ENCODE results near the gene ATP6V1E1.
"Not testable (repeated sequence)": the region's sequence is repeated elsewhere in the genome, so short reads cannot be mapped to it uniquely, and the experiment has no call there.

Gene ATP6V1E1

GRCh38 chr22:17581056-17581455, 47.5 kb downstream of the ATP6V1E1 start:
- DNase-seq (ENCODE audit: low spot score): no peak

DNA sequence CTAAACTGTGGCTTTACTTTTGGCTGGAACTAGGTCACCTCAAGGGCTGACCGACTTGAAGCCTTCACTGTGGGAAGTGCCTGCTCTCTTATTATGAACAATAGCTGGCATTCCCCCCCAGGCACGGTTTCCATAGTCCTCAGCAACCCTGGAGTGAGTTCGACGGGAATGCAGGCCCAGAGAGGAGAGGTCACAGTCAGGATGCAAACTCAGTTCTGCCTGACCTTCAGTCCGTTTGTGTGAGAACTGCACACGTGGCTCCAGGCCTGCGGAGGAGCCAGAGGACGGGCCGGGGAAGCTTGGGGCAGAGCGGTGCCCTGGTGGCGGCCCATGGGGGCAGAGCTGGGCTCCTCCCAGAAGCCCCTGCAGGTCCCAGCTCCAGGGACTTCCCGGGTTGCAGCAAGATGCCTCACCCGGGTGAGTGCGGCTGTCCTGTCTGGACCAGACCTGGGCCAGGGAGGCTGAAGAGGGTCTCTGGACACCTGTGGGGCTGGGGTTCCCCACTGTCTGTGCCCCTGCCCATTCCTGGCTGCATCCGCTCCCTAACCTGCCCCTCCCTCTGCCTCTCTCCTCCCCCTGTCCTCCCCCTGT, 48.0 kb downstream of the ATP6V1E1 start:
- DNase-seq (ENCODE audit: low spot score): no peak

DNA sequence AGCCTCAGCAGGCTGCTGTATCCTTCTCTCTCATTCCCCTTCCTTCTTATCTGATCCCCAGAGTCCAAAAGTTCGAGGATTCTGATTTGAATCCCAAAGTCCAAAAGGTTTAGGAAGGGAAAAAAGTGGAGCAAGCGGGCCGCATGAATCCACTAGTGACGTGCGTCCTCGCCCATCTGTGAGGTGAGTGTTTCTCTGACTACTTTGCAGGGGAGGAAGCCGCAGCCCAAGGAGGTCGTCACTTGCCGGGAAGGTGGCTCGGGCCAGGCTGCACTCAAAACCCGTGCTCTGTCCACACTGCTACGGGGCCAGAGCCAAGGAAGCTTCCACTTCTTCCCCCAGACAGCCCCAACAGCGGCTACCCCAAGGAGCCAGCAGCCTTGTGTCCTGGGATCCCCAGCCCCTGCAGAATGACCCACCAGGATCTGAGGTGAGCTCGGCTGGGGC, 49.0 kb downstream of the ATP6V1E1 start:
- DNase-seq (ENCODE audit: low spot score): no peak

DNA sequence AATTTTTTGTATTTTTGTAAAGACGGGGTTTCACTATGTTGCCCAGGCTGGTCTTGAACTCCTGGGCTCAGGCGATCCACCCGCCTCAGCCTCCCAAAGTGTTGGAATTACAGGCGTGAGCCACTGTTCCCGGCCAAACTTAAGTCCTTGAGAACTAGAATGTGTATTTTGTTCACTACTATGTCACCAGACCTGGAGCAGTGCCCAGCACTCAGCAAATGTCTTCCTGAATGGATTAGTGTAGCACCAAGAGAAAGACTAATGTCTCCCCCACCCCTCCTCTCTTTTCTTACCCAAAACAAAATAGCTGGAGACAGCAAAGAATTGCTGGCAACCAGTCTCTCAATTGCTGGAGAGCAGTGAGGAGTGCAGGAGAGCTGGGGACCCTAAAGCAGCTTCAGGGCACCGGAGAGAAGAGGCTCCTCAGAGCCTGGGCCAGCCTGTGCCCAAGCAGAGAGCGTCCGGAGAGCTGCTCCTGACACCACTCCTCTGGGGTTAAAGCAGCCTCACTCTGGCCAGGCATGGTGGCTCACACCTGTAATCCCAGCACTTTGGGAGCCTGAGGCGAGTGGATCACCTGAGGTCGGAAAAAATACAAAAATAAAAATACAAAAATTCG, 50.3 kb downstream of the ATP6V1E1 start:
- no peak for DNase-seq (ENCODE audit: low spot score)

DNA sequence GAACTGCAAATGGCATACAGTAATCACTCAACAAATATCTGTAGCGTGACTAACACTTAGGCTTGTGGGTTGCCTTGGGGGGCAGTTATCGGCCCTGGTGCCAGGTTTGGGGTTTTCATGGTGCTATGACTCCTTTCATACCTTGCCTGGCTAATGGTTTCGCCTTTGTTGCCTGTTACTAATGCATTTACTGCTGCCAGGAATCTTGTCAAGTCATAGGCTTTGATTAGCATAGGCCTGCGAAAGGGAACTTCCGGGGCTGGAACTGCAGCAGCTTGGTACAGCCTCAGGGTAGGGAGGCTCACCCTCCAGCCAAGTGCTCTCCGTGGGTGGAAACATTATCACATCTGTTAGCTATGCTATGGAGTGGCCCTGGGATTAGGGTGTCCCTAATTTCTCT, 52.1 kb downstream of the ATP6V1E1 start:
- DNase-seq (ENCODE audit: low spot score): no peak

DNA sequence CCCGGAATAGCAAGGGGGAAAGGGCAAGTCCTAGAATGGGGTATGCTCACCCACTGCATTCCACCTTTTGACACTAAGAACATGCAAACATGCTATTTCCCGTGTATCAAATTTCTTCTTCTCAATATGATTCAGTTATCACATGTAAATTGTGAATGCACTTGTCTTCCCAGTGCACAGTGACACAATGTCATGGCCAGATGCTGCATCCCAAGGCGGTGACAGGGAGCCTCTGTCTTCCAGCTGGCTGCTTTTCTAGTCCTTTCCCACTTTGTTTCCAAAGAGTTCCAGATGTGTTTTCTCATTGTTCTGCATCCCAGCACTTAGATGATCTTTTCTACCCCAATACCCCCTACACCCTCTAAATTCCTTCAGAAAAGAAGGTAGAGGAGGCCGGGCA, 52.9 kb downstream of the ATP6V1E1 start:
- no peak for DNase-seq (ENCODE audit: low spot score)

GRCh38 chr22:17575151-17575550, 53.4 kb downstream of the ATP6V1E1 start:
- no peak for DNase-seq (ENCODE audit: low spot score)

- DNase-seq (ENCODE audit: low spot score): no peak
These were observed 57.5 kb downstream of the ATP6V1E1 start for GRCh38 chr22:17570851-17571631.

GRCh38 chr22:17569971-17570511, 58.5 kb downstream of the ATP6V1E1 start:
- DNase-seq (ENCODE audit: low spot score): no peak

DNA sequence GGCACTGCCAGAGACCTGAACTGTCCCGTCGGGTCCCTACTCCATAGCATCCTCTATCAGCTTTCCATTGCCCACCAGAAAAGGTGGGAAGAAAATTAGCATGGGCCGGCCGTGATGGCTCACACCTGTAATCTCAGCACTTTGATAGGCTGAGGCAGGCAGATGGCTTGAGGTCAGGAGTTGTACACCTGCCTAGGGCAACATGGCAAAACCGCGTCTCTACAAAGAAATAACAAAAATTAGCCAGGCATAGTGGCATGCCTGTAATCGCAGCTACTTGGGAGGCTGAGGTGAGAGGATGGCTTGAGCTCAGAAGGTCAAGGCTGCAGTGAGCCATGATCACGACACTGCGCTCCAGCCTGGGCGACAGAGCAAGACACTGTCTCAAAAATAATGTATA, 61.8 kb downstream of the ATP6V1E1 start:
- no peak for DNase-seq (ENCODE audit: low spot score)

GRCh38 chr22:17566016-17566687, 62.4 kb downstream of the ATP6V1E1 start:
- DNase-seq (ENCODE audit: low spot score): not testable (repeated sequence)

GRCh38 chr22:17563936-17564391, 64.6 kb downstream of the ATP6V1E1 start:
- DNase-seq (ENCODE audit: low spot score): no peak

DNA sequence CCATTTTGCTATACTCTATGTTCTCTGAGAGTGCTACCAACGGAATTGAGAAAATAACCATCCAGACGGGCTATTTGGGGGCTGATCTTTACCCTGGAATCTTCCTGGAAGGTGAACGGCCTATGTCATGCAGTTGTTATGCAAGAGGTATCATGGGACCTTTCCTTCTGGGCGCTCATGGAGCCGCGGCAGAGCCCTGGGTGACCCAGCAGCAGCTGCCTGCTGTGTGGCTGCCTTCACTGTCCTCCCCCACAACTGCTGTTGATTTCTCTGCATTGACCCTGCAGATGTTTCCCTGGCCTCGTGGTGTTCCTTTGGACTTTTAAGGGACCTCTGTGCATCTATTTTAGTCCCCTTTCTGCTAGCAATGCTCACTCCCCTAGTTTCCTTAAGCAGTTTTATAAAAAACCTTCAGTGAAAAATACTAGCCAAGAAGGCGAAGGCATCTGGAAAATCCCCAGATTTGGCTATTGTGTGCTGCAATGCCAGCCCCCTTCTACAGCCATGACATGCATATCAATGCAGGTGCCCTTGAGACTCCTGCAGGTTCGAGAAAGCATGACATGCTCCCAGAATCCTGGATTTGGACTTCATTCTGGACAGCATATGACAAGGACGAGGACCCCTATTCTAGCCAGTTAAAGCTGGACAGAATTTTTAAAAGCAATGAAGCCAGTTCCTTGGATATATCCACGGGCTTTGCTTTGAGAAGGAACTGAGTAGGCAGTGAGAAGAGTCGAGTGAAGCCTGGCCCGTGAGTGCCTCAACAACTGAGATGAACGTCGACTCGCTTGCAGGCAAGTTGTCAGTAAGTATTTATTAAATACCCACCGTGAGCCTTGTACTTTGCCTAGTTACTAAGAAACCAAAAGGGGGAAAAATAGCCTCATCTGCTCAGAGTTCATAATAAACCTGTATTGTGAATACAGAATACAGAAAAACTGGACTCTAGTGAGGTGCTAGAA, 65.4 kb downstream of the ATP6V1E1 start, which contains the start of gene SLC25A18:
SLC25A18 (plus strand) TSS at position 593 of the 965 bp plus-strand sequence. CDS start 16,447 bp downstream, outside the sequence.
- DNase-seq (ENCODE audit: low spot score): no peak

GRCh38 chr22:17559188-17559587, 69.4 kb downstream of the ATP6V1E1 start:
- DNase-seq (ENCODE audit: low spot score): no peak

- no peak for DNase-seq (ENCODE audit: low spot score)
These were observed 73.7 kb downstream of the ATP6V1E1 start for GRCh38 chr22:17554814-17555213.

GRCh38 chr22:17552737-17553136, 75.8 kb downstream of the ATP6V1E1 start:
- no peak for DNase-seq (ENCODE audit: low spot score)

- no peak for DNase-seq (ENCODE audit: low spot score)
These were observed 78.9 kb downstream of the ATP6V1E1 start for GRCh38 chr22:17549655-17550054.

DNA sequence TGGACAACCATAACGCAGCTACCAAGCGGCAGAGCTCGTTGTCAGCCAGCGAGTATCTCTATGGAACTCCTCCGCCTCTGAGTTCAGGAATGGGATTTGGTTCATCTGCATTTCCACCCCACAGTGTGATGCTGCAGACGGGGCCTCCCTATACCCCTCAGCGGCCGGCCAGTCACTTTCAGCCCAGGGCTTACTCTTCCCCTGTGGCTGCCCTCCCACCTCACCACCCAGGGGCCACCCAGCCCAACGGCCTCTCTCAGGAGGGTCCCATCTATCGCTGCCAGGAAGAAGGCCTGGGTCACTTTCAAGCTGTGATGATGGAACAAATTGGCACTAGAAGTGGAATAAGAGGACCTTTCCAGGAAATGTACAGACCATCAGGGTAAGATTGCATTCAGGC, 79.4 kb downstream of the ATP6V1E1 start:
- no peak for DNase-seq (ENCODE audit: low spot score)

- no peak for DNase-seq (ENCODE audit: low spot score)
These were observed 79.9 kb downstream of the ATP6V1E1 start for GRCh38 chr22:17548756-17549035.

- no peak for DNase-seq (ENCODE audit: low spot score)
These were observed 80.4 kb downstream of the ATP6V1E1 start for GRCh38 chr22:17548010-17548755.

Data from LoVo (cell line).